LNCAP (cell line): Measurements from ENCODE around the gene CHST9.

Experiments used
- TF ChIP-seq, protein P1 (sequence below): fragments of 450-650 bp; IDR thresholded peaks from 2 replicates; pipeline ENCODE4 v1.5.1; 2017; ENCODE audit warnings: mild to moderate bottlenecking

CHST9 gene

DNA sequence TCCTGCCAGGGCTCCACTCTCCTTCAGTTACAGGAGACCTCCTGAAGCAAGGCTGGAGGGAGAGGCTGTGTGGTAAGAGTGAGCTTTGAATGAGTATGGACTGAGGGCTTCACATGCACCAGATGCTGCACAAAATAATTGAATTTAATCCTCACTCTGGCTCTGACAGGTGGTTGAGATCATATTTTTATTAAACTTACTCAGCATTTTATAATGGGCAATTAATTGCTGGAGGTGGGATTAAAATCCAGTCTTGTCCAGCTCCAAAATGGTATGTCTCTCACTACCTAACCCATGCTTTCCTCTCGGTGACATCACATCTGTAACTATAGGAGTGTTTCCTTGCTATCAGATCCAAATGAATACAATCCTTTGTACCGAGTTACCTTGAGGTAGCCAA lies 253.4 kb downstream of the CHST9 start:
- TF ChIP-seq, protein P1, sequence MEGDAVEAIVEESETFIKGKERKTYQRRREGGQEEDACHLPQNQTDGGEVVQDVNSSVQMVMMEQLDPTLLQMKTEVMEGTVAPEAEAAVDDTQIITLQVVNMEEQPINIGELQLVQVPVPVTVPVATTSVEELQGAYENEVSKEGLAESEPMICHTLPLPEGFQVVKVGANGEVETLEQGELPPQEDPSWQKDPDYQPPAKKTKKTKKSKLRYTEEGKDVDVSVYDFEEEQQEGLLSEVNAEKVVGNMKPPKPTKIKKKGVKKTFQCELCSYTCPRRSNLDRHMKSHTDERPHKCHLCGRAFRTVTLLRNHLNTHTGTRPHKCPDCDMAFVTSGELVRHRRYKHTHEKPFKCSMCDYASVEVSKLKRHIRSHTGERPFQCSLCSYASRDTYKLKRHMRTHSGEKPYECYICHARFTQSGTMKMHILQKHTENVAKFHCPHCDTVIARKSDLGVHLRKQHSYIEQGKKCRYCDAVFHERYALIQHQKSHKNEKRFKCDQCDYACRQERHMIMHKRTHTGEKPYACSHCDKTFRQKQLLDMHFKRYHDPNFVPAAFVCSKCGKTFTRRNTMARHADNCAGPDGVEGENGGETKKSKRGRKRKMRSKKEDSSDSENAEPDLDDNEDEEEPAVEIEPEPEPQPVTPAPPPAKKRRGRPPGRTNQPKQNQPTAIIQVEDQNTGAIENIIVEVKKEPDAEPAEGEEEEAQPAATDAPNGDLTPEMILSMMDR: no peak

DNA sequence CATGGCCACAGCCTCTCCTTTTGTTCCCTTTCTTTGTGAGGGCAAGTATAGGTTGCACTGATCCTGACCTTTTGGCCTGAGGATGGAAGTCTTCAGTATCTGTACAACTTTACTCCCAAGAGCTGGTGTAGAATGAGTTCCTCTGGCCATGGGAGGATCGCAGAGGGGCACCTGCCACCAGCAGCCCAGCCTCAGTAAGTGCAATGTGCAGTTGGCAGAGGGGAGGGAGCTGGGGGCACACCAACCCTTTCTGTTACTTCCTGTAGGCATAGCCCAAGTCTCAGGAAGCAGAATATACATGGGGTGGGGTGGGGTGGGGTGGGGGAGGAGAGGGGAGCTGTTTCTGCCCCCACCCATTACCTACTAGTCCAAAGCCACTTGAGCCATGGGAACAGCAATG lies 254.5 kb downstream of the CHST9 start:
- TF ChIP-seq, protein P1: no peak

DNA sequence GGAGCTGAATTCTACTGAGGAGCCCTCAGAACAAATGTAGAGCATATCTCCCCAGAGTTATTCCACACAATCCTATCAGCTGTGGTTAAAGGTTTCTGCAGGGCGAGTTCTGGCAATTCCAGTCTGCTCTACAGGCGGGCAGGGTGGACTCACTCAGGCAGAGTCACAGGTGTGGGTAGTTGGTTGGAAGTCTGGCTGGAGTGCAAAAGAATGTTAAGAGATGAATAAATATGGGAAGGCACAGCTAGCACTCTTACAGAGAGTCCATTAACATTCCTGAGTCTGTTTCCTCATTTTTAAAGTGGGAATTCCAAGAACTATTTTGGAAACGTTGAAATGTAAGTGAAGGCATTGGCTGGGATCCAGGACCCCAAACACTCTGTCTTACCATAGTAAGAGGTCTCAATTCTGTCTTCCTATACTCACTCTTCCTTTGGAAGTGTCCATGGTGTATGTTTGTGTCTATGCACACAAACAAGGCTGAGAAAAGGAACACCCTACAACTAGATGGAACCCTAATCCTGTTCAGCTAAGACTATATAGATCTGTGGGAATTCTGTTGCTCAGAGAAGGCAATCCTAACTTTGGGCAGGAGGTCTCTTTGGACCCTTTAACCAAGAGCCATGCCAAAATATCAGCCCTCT lies 256.3 kb downstream of the CHST9 start:
- TF ChIP-seq, protein P1: no peak

DNA sequence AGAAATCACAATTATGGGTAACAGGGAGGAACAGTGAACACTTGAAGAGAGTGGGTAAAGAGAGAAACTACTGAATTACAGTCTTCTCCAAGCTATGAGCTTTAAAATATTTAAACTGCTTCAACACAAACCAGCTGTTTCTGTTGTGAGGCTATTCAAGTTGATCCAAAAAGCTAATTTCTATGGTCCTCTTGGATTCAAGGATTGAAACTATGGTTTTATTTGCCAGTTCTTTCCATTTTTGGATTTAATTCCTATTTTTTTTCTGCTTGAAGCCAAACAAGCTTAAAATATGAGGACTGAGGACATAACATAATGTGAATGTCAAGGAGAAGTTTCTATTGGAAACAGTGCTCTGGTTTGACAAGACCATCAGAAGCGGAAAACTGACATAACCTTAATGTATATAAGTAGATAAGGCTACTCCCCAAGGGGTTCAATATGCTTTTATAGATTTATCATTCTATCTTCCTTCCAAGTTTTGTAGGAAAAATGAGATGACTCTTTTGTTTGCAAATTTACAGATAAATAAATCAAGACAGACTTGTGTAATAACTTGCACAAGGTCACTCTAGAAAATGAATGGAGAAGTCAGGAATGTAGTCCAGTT lies 258.9 kb downstream of the CHST9 start:
- TF ChIP-seq, protein P1: no peak

DNA sequence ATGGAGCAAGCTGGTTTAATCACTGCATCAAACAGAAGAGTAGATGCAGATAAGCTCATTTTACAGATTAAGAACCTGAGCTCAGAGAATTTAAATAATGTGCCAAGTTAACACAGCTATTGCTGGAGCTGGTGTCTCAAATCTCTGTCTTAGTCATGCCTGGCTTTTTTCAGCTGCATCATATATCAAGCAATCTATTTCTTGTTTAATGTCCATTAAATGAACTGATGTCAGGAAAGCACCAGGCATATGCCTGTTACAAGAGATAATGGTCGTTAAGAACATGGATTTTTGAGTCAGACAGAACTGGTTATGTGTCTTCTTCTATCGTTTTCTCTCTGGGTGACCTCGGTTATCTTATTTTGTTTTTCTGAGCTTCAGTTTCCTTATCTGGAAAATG lies 259.8 kb downstream of the CHST9 start:
- TF ChIP-seq, protein P1: no peak

DNA sequence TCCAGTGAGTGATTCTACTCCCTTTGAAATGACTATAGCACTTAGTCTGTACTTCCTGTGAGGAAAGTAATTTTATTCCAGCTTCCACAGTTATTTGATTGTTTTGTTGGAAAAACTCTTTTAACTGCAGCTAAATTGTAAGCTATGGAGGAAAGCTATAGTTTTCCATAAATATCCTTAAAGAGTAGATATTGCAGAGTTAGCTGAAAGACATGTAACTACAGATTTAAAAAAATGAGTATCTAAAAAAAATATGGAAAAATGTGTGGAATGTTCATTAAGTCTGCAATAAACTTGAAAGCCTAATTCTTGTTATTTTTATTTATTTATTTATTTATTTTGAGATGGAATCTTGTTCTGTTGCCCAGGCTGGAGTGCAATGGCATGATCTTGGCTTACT lies 262.8 kb downstream of the CHST9 start:
- TF ChIP-seq, protein P1: no peak

DNA sequence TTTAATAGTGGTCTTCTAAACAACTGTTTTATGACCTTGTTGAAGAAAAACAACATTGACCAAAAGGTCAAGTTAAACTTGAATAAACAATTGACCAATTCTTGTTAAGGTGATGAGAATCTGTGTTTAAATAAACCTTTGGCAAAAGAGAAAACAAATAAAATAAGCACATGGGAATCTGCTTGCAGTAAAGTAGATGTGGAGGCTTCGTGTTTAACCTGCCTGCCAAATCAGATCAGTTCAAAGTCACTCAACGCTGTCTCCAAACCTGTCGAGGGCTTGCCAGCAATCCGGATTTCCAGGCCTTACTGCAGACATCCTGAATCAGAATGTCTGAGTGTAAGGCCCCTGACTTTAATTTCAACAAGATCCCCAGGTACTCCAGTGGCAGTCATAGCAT lies 264.5 kb downstream of the CHST9 start:
- TF ChIP-seq, protein P1: no peak
